Retinal pigment epithelial cell (primary cell): ENCODE results near the gene MRPS34.

Experiments
- DNase-seq: peaks from one replicate; pipeline ENCODE4 v3.0.0-alpha.2; 2010; ENCODE audit warnings: low read depth
- H3K4me3 ChIP-seq: 2 replicates; pipeline ENCODE4 v1.5.1; 2011; ENCODE audit warnings: mild to moderate bottlenecking, low read length, control low read depth, moderate library complexity
- CTCF ChIP-seq: conservative IDR thresholded peaks from 2 replicates; pipeline ENCODE4 v1.5.1; 2011; ENCODE audit warnings: low read depth, low read length, control low read depth, inconsistent platforms

The MRPS34 gene

DNA sequence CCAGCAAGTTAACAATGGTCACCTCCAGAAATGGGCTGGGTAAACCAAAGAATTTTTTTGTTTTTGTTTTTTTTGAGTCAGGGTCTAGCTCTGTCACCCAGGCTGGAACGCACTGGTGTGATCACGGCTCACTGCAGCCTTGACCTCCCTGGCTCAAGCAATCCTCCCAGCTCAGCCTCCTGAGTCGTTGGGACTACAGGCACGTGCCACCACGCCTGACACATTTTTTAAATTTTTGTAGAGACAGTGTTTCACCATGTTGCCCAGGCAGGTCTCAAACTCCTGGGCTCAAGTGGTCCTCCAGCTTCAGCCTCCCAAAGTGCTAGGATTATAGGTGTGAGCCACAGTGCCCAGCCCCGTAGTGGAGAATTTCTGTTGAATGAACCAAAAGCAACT is 7.7 kb upstream of the MRPS34 start:
- no peak for TF ChIP-seq CTCF
- DNase-seq = no peak
- no peak overlapping the region for H3K4me3 ChIP-seq

- DNase-seq = no peak
- no peak overlapping the region for H3K4me3 ChIP-seq
- no peak for TF ChIP-seq CTCF
Measured at GRCh38 chr16:1779741-1780676, 7.1 kb upstream of the MRPS34 start.

DNA sequence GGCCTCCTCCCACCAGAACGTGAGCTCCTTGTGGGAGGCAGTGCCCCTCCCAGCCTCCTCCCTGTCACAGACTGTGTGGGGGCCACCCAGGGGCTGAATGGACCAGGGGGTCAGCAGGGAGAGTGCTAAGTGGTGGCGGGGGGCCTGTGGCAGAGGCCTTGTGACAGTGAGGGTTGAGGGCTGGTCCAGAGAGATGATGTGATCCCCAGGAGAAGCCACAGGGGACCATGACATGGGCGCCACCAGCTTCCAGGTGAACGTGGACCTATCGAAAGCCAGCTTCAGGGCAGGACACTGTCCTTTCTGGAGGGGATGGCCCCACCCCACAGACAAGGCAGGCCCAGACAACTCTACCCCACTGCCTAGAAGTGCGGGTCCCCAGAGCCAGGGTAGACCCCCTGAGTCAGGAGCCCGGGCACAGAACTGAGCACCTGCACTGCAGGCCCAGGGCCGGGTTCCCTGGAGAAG is 6.3 kb upstream of the MRPS34 start:
- DNase-seq = no peak
- no peak for TF ChIP-seq CTCF
- no peak overlapping the region for H3K4me3 ChIP-seq

- TF ChIP-seq CTCF = no peak
- no peak for DNase-seq
- no peak overlapping the region for H3K4me3 ChIP-seq
Measured at GRCh38 chr16:1778200-1779179, 5.6 kb upstream of the MRPS34 start.

DNA sequence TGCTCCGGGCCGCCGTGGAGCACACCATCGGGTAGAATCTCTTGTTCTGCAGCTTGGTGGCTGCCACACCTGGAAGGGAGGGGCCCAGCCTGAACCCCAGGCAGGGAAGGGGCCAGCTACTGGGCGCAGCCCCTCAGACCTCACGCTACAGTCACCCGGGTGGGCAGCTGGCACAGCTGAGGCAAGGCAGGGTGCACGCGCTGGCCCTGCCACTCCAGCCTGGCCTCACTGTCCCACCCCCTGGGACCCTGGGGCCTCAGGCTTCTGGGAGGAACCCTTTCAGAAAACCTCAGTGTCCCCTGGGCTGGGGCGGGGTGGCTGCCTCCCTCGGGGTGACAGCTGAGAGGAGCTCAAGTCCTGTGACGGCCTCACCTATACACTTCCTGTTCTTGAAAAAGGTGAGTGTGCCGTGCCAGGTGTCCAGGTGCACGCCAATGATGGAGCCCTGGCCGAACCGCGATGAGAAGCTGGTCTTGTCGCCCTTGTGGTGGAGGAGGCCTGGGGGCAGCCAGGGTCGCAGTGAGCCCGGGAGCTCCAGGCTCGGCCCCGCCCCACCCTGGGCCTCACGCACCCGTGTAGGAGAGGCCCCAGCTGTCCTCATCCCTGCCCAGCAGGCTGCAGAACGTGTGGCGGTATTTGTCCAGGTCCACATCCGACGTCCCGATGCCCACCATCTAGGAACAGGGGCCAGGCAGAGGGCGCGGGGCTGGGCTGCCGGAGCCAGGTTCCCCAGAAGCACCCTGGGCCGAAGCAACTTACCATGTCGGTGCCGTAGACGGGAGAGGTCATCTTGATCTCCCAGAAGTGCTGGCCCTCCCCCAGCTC is 4.7 kb upstream of the MRPS34 start:
- no peak overlapping the region for H3K4me3 ChIP-seq
- no peak for DNase-seq
- no peak for TF ChIP-seq CTCF

DNA sequence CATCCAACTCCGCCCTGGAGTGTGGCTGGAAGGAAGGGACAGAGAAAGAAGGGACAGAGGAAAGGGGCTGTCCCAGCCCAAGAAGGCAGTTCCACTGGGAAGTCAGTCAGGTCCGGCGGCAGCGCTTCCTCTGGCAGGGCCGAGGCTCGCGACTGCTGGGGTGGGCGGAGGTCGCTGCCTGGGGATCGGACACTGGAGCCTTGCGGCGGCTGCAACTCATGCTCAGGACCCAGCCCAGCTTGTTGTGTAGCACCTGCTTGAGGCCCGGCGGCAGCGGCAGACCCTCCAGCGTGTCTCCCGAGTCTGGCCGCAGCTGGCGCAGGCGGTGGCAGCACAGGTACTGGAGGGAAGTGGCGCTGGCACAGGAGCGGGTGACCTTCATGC is 4.0 kb upstream of the MRPS34 start:
- no peak for TF ChIP-seq CTCF
- DNase-seq = no peak
- no peak overlapping the region for H3K4me3 ChIP-seq
